Activated T-cell treated with anti-CD3 and anti-CD28 coated beads for 4 hours (primary cell): ENCODE data around the gene MGA.

Experiments
- DNase-seq: peaks from one replicate; pipeline ENCODE4 v3.0.0-alpha.2; 2020

Gene MGA

DNA sequence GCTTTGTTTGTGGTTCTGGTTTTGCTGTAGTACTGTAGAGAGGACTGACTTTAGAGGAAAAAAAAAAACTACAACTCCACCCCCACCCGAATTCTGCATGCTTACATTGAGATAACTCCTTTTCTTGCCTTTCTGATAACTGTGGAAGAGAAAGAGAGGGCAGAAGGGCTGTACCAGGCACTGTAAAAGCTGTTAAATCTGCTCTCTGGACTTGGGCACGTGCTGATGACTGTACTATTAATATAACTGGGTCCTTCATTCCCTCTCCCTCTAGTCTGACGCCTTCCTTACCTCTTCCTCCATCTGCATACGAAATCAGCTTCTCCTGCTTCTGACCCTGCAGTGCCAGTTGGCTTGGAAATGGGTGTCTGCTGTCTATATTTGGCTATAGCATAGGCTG, 129.0 kb downstream of the MGA start:
- no peak for DNase-seq

DNA sequence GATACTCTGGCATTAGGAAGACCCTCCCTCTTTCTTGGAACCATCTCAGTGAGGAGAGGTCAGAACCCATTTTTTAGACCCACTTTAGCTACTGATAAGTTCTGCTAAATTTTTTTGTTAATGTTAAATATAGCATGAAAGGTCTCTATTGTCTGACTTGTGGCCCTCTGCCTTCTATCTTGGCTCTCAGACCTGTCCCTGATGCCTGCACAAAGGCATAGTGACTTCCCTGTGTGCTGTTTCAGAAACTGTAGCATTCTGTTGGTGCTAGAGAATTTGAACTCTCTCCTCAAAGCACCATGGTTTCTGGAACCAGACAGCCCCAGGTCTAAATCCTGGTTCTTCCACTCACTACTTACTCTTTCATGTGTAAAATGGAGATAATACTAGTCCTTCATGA, 129.5 kb downstream of the MGA start:
- no peak for DNase-seq

DNA sequence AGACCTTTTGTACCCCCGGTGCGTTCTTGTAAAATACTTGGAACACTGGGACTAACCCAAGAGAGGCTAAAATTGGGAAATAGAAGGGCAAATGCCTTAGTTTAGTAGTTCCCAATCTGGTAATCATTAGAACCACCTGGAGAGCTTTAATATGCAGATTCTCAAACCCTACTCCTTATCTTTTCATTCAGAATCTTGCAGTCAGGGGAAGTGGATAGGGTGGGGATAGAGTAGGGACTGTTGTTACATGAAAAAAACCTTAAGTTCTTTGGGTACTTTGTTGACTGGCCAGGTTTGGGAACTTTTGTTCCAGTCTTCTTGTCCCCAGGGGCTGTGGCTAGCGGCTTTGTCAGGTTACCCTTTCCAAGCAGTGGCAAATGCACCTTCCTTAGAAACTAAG, 130.0 kb downstream of the MGA start:
- DNase-seq = no peak

DNA sequence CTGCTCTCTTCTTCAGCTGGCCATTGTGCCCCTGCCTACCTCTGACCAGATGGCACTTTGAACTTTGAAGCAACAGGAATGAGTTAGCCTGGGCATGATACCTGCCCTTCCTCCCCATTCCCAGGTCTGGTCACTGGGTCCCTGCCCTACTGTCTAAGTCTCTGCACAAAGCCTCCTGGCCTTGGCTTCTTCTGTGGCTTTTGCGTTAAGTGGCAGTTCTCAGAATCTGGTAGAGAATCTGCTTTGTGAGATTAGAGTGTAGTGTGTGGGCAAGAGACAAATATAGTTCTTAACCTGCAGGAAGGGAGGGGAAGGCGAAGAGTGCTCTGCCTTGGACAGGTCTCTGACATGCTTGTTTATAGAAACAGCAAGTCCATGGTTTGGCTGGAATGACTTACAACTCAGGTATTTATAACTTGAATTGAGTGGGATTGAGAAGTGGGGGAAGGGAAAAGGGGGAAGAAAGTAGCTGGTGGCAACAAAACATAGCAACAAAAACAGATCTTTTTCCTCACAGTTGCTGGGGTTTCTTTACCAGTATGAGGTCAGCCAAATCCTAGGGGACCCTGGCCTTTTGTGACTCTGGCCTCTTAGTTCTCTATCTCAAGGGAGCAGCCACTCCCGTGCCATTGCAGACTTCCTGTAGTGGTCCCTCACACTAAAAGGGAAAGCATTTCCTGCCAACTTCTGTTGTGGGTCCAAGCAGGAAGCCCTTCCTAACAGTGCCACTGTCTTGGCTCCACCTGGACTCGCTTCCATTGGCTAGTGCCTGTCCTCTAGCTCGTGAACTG, 130.7 kb downstream of the MGA start:
- no peak for DNase-seq

DNA sequence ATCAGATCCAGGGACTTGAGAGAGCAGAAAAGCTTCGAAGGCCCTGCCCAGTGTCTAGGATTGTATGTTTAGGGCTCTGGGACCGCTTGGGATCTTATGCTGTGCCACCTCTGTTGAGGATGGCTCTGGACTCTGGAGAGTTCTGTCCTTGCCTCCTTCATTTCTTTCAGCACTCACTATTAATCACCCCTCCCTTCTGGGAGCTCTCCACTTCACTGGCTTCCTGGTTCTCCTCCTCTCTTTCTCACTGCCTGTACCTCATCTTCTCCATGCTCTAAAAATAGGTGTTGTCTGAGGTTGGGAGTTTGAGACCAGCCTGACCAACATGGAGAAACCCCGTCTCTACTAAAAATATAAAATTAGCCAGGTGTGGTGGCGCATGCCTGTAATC, 131.3 kb downstream of the MGA start:
- DNase-seq = no peak

DNA sequence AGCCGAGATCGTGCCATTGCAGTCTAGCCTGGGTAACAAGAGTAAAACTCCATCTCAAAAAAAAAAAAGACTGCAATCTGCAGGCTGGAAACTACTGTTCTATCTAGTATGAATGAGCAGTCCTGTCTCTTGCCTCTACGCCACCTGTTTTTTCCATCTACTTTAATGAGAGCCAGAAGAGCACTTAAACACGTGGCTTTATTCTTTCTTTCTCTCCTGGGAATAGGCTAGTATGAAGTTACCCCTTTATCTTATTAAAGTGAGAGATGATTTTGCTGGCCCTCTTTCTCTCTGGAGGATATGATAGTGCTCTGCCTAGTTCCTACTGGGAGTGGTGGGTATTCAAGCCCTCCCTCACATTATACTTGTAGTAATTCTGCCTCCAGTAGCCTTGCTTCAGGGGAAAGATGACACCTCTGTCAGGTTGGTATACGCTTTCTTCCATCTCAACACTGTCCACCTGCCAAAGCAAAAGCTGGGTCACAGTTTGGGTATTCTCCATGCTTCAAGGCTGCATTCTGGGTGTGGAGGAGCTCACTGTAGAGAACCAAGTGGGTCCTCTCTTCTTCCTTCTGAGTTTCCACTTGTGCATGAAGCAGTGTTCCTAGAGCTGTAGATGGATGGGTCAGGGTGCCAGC, 131.9 kb downstream of the MGA start:
- no peak for DNase-seq

DNA sequence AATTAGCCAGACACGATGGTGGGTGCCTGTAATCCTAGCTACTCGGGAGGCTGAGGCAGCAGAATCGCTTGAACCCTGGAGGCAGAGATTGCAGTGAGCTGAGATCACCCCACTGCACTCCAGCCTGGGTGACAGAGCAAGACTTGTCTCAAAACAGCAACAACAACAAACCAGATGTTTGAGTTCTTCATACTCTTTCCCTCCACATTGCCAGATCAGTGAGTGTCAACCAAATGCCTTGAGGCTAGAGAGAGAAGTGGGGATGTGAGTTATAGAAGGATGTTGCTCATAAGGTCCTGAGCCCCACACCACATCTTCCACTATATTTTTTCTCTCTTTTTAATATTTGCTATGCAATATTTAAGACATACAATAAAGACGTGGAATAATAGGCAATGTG, 133.9 kb downstream of the MGA start:
- no peak for DNase-seq

DNA sequence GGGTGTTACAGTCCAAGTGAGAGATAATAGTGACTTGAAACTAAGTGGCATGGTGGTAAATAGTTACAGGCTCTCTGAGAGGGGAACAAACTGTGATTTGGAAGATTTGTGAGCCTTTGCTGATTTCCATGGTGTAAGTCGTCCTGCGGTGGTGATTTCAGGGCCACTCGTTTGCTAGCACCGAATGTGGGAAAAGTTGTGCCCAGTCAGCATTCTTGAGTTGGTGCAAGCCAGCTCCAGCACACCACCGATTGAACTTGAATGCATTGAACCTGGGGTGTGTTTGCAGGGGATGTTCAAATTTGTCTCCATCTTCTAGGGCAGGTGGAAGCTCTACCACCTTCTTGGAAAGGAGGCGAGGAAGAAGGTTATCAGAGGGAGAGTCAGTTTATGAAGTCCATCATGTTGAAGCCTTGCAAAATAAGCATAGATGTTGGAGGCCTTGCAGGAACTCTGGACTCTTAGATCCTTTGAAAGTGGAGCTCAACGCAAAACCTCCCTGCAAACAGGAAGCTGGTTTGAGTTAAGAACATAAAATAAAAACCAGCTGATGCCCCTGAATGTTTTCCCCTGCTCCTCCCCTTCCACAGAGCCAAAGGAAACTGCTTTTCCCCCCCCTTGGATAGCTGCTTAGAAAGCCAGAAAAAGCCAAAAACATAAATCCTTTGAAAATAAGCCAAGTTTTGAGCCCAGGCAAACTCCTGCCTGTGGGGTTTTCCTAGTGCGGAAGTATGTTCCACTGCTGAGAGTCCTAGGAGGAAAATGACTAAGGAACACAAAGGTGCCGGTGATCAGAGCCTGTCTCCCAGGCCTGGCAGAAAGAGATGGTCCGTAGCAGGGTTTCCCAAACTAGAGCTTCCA, 136.0 kb downstream of the MGA start:
- no peak for DNase-seq

DNA sequence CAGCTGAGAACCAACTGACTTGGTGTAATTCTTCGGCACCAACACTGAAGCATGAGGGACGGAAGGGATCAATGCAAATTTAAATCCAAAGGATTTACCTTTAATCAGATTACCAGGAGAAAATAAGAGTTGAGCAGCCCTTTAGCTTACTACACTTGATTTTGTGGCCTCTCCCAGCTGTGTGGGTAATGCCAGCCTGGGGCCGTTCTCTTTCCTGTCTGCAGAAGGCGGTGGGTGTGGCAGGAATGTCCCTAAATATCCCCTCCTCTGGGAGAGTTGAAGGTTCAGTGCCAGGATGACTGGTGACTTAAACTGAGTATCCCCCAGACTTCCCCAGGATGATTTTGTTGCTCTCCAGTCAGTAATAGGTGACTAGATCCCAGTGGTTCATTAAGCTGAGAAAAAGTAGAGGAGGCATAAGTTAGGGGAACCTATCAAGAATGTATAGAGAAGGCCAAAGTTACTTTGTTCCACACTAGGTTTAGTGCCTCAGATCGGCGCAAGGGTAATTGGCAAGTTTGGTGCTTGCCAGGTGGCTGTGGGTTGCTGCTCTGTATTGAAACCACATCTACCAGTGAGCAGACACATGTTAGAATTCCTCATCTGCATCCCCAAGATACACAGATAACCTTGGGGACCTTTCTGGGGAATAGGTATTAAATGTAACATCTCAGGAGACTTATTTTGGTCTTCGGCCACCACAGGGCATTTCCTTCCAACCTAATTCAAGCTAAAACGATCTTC, 137.2 kb downstream of the MGA start:
- no peak for DNase-seq

DNA sequence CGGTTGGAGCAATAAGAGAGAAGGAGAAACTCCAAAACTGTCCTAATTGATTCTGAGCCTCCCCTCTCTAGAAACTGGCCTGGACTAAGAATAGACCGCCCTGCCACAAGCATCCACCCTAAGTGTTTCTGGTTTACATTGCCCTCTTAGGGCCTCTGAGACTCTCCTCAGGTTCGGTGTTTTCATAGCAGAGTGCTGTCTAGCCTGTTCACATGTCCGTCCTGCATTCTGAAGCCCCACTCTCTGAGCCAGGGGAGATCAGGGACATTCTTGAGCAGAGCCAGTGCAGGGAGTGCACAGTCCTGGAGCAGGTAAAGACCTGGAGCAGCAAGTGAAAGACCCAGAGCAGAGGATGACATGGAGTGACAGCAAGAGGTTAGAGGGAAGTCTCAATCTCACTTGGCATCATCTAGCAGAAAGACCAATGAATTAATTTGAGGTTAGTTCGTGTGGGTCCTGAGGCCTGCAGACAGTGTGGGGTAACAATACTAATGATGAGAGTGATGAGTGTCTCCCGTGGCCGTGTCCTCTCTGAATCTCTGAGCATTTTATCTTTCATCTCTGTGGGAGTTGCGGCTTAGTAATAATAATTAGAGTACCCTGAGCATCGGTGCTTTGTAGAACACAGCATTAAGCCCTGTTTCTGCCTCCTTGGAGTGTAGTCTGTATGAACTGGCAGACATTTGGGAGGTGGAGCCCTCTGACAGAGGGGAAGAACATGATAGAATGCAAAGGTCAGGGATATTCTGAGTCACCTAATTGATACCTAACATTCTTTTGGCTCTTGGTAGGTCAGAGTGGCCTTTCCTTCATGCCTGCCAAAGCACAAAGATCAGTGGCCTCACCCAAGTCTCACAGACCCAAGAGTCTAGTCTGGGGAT, 138.6 kb downstream of the MGA start:
- DNase-seq = no peak

DNA sequence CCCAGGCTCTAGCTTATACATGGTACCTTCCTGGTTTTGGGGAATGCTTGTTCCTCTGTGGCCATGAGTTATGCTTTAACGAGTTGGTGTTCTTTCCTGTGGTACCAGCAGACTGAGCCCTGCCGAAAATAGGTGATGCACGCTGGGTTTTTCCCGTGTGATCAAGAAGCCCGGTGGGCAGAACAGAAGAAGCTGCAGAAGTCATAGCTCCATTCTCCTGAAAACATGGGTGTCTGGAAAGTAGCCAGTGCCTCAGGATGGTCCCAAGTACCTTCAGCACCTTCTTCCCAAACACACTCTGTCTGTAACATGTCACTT, 139.2 kb downstream of the MGA start:
- DNase-seq = no peak

DNA sequence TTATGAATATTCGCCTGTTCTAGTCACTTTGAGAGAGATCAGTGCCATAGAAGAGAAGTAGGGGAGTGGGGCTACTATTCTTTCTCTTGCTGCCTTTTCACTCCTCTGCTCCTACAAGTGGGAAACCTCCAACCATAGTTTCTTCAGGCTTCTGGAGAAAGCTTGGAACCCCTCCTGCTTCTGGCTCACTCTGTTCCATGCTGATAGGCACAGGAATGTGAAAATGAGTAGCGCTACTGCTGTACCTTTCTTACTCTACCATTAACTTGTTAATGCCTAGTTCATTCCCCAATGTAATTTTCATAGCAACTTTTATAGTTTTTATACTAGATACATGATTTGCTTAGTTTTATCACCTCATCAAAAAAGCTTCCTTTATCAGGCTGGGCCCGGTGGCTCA, 141.0 kb downstream of the MGA start:
- no peak for DNase-seq

DNA sequence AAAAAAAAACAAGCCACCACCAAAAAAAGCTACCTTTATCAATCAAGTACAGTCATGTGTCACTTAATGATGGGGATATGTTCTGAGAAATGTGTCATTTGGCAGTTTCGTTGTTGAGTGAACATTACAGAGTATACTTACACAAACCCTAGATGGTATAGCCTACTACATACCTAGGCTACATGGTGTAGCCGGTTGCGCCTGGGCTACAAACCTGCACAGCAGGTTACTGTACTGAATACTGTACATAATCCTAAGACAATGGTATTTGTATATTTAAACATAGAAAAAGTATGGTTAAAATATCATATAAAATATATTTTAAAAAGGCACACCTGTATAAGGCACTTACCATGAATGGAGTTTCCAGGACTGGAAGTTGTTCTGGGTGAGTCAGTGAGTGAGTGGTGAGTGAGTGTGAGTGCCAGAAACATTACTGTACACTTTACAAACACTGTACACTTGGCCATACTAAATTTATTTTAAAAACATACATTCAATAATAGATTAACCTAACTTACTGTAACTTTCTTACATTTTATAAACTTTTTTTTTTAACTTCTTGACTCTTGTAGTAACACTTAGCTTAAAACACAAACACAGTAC, 141.7 kb downstream of the MGA start:
- DNase-seq = no peak

DNA sequence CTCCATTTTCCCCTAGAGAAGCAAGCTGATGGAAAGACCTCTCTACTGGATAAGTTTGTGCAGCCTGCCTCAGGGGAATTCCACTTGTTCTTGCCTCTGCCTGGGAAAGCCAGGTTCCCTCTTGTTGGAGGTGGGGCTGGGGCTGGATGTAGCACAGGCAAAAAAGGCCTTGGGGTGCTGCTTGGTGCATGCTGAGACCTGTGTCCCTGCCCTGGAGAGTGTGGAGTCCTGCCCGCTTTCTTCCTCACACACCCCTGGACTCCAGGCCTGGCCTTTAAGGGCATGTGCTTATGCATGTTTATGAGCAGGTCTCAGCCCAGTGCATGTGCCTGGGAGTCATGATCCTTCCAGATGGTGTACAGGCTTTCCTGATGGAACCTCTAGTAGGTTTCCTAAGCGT, 144.2 kb downstream of the MGA start:
- no peak for DNase-seq

DNA sequence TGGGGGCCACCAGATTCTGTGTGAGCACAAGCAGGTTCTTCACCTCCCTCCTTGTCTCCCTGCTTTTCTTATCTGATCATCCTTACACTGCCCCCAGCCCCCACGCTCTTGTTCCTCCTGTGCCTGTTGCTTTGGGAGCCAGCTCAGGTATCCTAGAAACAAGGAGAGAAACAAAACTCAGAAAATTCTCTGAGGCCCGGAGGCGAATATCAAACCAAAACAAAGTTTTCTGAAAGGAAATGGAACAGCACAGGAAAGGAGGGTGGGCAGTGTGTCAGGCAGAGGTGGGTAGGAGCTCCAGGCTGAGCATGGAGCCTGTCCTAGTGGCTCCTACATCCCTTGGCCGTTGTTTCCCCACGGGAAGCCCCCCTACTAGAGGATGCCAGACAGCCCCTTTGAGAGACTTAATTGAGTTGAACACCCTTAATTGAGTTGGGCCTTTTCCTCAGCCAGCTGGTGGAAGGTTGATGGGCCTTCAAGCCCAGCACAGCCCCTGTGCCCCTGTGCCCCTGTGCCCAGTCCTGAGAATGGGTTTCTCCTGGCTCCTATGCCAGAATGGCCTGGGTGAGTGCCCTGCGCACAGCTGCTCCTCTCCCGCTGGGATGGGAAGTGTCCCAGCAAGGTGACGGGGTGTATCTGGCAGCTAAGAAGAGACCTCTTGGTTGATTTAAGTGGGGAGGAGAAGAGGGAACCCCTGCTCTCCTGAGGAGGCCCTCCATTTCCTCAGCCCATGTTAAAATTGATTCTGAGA, 144.9 kb downstream of the MGA start:
- no peak for DNase-seq

DNA sequence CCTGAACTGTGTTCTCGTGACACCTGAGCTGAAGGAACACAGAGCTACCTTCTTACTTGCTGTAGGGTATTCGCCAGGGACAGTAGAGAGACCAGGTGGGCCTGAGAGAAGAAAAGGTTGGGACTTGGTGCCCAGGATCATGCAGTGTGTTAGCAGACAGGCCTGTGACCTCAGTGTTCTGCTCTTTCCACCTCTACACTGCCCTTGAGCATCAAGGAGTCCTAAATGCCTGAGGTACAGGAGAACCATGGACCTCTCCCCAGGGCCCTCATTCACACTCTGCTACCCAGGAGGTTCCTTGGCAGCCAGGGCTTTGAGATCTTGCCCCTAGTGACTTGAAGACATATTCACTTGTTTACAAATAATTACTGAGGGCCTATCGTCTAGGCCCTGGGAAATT, 145.5 kb downstream of the MGA start:
- no peak for DNase-seq

DNA sequence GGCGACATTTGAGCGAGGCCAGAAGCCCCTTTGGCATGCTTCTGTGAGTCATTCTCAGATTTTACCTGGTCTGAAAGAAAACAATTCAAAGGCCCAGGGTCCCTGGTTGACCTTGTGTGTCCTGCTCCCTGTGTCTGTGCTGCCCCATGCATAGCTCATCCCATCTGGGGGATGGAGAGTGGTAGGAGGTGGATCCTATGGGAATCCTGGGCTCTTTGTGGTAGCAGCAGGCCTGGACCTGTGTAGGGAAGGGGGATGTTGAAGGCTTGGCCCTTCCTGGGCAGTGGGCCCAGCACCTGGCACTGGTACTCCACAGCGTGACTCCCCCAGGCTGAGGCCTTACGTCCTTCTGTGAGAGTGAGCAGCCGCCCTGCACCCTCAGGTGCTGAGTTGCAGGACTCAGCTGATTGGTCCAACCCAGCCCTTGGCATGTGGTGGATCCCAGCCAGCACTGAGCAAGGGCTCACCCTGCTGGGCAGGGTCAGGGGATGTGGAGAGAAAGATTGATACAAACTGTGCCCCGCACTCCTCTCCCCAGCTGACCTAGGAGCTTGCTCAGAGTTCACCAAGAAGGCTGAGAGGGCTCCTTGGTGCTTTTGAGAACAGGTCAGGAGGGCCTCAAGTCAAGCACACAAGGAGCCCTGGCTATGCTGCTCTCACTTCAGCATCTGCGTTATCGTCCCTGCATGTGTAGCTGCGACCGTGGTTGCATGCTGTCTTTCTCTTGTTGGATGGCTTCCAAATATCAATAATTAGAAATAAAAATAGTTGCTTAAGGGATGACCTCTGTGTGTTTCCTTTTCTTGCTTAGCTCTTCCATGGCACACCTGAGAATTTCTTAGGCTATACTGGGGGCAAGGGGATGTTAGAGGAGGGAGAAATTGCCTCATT, 146.3 kb downstream of the MGA start:
- DNase-seq = no peak

DNA sequence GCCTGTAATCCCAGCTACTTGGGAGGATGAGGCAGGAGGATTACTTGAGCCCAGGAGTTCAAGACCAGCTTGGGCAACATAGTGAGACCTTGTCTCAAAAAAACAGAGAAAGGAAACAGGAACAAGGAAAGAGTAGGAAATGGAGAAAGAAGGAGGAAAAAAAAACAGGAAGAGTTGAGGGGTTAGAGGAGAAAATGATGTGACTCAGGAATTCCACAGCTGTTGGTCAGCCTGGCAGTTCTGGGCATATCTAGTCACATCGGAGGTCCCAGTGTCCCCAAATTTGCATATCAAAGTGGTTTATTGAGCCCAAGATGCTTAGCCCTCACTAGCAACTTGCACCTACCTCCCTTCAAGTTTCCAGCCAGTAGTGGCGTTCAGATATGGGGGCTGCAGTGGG, 148.9 kb downstream of the MGA start:
- no peak for DNase-seq

DNA sequence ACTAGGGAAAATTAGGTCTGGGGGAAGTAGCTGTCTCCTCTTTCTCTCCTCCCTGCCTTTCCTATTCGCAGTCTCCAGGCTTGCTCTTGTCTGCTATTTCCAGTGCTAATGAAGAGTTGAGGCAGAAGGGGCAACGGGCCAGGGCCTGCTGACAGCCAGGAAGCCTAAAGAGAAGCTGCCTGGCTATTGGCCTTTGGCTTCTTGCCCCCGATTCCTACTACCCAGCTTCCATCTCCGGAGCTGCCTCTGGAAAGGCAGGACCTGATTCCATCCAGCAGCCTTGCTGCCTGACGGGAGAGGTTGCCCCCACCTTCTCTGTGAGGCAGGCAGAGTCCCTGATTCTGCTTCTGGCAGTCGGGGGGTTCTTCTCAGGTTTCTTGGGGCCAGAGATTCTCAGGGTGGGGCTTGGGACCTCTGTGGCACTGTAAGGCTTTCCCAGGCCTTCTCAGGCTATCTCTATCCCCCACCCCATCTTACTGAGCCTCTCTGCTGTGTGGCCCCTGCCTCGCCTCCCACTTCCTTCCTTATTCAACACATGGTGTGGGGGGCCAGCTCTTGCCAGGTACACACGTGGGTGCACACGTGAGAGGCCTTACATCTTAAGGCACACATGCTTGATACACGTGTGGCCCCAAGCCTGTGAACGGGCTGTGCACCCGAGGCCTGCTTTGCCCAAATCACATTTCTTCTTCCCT, 149.5 kb downstream of the MGA start:
- no peak for DNase-seq
